ENCODE results near the gene ATXN2.

DNA sequence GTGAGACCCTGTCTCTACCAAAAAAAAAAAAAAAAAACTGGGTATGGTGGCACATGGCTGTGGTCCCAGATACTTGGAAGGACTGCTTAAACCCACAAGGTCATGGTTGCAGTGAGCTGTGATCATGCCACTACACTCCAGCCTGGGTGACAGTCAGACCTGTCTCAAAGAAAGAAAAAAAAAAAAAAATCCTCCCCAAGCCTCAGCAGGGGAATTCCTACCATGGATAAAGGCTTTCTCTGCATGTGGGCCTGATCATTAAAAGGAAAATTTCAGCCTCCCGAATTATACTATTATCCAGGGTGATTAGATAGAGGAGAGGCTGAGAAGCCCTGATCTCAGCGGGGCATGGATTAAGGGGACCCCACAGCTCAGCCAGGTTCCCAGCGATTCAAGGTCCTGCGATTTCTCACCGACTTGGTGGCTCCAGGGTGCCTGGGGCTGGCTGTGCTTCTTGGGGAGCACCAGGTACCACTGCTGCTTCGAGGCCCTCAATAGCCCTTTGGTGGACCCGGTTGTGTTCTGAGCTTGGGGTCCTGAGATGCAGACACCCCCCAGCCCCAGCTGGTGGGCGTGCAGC is 187.8 kb downstream of the ATXN2 start:
- TF ChIP-seq ZNF317 (CRISPR knock-in tag; IDR thresholded peaks at IDR 0.05; ENCODE audit: borderline replicate concordance, low read depth): no peak
- TF ChIP-seq SP1 (CRISPR knock-in tag; conservative IDR thresholded peaks at IDR 0.05): no peak
- TF ChIP-seq KAT7 (CRISPR knock-in tag; IDR thresholded peaks at IDR 0.05; ENCODE audit: borderline replicate concordance): no peak
- TF ChIP-seq, protein P1, sequence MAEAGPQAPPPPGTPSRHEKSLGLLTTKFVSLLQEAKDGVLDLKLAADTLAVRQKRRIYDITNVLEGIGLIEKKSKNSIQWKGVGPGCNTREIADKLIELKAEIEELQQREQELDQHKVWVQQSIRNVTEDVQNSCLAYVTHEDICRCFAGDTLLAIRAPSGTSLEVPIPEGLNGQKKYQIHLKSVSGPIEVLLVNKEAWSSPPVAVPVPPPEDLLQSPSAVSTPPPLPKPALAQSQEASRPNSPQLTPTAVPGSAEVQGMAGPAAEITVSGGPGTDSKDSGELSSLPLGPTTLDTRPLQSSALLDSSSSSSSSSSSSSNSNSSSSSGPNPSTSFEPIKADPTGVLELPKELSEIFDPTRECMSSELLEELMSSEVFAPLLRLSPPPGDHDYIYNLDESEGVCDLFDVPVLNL (CRISPR knock-in tag; IDR thresholded peaks at IDR 0.05; ENCODE audit: borderline replicate concordance, low read depth): no peak
- no peak for TF ChIP-seq NR3C1 (CRISPR knock-in tag; conservative IDR thresholded peaks at IDR 0.05; ENCODE audit: low read depth)
- TF ChIP-seq, protein P2, sequence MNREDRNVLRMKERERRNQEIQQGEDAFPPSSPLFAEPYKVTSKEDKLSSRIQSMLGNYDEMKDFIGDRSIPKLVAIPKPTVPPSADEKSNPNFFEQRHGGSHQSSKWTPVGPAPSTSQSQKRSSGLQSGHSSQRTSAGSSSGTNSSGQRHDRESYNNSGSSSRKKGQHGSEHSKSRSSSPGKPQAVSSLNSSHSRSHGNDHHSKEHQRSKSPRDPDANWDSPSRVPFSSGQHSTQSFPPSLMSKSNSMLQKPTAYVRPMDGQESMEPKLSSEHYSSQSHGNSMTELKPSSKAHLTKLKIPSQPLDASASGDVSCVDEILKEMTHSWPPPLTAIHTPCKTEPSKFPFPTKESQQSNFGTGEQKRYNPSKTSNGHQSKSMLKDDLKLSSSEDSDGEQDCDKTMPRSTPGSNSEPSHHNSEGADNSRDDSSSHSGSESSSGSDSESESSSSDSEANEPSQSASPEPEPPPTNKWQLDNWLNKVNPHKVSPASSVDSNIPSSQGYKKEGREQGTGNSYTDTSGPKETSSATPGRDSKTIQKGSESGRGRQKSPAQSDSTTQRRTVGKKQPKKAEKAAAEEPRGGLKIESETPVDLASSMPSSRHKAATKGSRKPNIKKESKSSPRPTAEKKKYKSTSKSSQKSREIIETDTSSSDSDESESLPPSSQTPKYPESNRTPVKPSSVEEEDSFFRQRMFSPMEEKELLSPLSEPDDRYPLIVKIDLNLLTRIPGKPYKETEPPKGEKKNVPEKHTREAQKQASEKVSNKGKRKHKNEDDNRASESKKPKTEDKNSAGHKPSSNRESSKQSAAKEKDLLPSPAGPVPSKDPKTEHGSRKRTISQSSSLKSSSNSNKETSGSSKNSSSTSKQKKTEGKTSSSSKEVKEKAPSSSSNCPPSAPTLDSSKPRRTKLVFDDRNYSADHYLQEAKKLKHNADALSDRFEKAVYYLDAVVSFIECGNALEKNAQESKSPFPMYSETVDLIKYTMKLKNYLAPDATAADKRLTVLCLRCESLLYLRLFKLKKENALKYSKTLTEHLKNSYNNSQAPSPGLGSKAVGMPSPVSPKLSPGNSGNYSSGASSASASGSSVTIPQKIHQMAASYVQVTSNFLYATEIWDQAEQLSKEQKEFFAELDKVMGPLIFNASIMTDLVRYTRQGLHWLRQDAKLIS (CRISPR knock-in tag; IDR thresholded peaks at IDR 0.05; ENCODE audit: borderline replicate concordance): no peak
- TF ChIP-seq, protein P3, sequence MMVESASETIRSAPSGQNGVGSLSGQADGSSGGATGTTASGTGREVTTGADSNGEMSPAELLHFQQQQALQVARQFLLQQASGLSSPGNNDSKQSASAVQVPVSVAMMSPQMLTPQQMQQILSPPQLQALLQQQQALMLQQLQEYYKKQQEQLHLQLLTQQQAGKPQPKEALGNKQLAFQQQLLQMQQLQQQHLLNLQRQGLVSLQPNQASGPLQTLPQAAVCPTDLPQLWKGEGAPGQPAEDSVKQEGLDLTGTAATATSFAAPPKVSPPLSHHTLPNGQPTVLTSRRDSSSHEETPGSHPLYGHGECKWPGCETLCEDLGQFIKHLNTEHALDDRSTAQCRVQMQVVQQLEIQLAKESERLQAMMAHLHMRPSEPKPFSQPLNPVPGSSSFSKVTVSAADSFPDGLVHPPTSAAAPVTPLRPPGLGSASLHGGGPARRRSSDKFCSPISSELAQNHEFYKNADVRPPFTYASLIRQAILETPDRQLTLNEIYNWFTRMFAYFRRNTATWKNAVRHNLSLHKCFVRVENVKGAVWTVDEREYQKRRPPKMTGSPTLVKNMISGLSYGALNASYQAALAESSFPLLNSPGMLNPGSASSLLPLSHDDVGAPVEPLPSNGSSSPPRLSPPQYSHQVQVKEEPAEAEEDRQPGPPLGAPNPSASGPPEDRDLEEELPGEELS (CRISPR knock-in tag; IDR thresholded peaks at IDR 0.05): no peak
- TF ChIP-seq, protein P4, sequence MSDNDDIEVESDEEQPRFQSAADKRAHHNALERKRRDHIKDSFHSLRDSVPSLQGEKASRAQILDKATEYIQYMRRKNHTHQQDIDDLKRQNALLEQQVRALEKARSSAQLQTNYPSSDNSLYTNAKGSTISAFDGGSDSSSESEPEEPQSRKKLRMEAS (CRISPR knock-in tag; IDR thresholded peaks at IDR 0.05): no peak
- TF ChIP-seq, protein P5, sequence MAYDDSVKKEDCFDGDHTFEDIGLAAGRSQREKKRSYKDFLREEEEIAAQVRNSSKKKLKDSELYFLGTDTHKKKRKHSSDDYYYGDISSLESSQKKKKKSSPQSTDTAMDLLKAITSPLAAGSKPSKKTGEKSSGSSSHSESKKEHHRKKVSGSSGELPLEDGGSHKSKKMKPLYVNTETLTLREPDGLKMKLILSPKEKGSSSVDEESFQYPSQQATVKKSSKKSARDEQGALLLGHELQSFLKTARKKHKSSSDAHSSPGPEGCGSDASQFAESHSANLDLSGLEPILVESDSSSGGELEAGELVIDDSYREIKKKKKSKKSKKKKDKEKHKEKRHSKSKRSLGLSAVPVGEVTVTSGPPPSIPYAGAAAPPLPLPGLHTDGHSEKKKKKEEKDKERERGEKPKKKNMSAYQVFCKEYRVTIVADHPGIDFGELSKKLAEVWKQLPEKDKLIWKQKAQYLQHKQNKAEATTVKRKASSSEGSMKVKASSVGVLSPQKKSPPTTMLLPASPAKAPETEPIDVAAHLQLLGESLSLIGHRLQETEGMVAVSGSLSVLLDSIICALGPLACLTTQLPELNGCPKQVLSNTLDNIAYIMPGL (CRISPR knock-in tag; IDR thresholded peaks at IDR 0.05): no peak

Measured in WTC11 (cell line).